Neural cell (in vitro differentiated cells): ENCODE results near the gene CD2AP.
"Not testable (repeated sequence)": the region's sequence is repeated elsewhere in the genome, so short reads cannot be mapped to it uniquely, and the experiment has no call there.

Source experiments
- EP300 ChIP-seq: fragments of 450-650 bp; conservative IDR thresholded peaks from 2 replicates; pipeline ENCODE4 v1.6.1; 2014; ENCODE audit warnings: antibody characterized with exemption, mild to moderate bottlenecking, moderate library complexity; ENCODE audit not compliant: poor library complexity, severe bottlenecking
- EZH2 ChIP-seq: fragments of 200-600, 300-800 bp; shearing (Covaris generic), sonication (generic); IDR thresholded peaks from 2 replicates; pipeline ENCODE4 v1.6.1; 2014; ENCODE audit warnings: antibody characterized with exemption, low read length, borderline replicate concordance, mild to moderate bottlenecking; ENCODE audit not compliant: insufficient read depth, poor library complexity, severe bottlenecking
- POLR2AphosphoS5 ChIP-seq: IDR thresholded peaks from 2 replicates; pipeline ENCODE4 v1.6.1; 2012
- REST ChIP-seq: IDR thresholded peaks from 2 replicates; pipeline ENCODE4 v1.6.1; 2012; ENCODE audit warnings: borderline replicate concordance
- SMC3 ChIP-seq: fragments of 450-650 bp; conservative IDR thresholded peaks from 2 replicates; pipeline ENCODE4 v1.6.1; 2014; ENCODE audit warnings: antibody characterized with exemption, mild to moderate bottlenecking, moderate library complexity; ENCODE audit not compliant: poor library complexity
- TF ChIP-seq, protein P1 (sequence below): fragments of 450-650 bp; IDR thresholded peaks from 2 replicates; pipeline ENCODE4 v1.5.1; 2014; ENCODE audit warnings: antibody characterized with exemption, mild to moderate bottlenecking, moderate library complexity; ENCODE audit not compliant: poor library complexity, severe bottlenecking

GRCh38 chr6:47553243-47553642 lies 75.7 kb downstream of the CD2AP start:
- TF ChIP-seq, protein P1, sequence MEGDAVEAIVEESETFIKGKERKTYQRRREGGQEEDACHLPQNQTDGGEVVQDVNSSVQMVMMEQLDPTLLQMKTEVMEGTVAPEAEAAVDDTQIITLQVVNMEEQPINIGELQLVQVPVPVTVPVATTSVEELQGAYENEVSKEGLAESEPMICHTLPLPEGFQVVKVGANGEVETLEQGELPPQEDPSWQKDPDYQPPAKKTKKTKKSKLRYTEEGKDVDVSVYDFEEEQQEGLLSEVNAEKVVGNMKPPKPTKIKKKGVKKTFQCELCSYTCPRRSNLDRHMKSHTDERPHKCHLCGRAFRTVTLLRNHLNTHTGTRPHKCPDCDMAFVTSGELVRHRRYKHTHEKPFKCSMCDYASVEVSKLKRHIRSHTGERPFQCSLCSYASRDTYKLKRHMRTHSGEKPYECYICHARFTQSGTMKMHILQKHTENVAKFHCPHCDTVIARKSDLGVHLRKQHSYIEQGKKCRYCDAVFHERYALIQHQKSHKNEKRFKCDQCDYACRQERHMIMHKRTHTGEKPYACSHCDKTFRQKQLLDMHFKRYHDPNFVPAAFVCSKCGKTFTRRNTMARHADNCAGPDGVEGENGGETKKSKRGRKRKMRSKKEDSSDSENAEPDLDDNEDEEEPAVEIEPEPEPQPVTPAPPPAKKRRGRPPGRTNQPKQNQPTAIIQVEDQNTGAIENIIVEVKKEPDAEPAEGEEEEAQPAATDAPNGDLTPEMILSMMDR, result not testable (repeated sequence)
- TF ChIP-seq EZH2, POLR2AphosphoS5, REST, EP300, SMC3: not testable (repeated sequence)
